ENCODE results near the gene FUT1.
A peak's percentile ranks its signal among the peaks of the same experiment; 100 is the strongest.

FUT1 gene

GRCh38 chr19:48713864-48714755, 38.3 kb downstream of the FUT1 start:
- Histone ChIP-seq H3K79me2 (ENCODE audit: low read length) (peaks cover 6% of the 10 kb centered on the region; the same call in 1 of the 2 replicates), H3K4me3 (ENCODE audit: low read length) (peak overlapping the region; percentile 90), H3K4me2 (ENCODE audit: low read length) (peak overlapping the region; percentile 94), H3K9ac (ENCODE audit: low read length) (peak overlapping the region; percentile 89), H3K27ac (ENCODE audit: low read length) (peak overlapping the region; percentile 44), H3K36me3 (replicated peaks; ENCODE audit: low read depth, low read length) (peaks cover 6% of the 10 kb centered on the region), H3K27me3 (ENCODE audit: low read depth, low read length) (no peaks in the 10 kb centered on the region), H3K4me1 (ENCODE audit: low read length) (peaks cover 15% of the 10 kb centered on the region), H4K20me1 (ENCODE audit: insufficient read depth, low read length) (no peaks in the 10 kb centered on the region), H3K9me3 (ENCODE audit: insufficient read depth, low read length) (peaks cover 5% of the 10 kb centered on the region; the same call in 1 of the 2 replicates), H2AFZ (ENCODE audit: low read depth, low read length) (peak overlapping the region; percentile 87)
- TF ChIP-seq EZH2phosphoT487 (IDR thresholded peaks at IDR 0.05; ENCODE audit: low read depth) (no peak), CTCF (IDR thresholded peaks at IDR 0.05; ENCODE audit: low read depth, low read length) (no peak)

GRCh38 chr19:48713041-48713863, 39.2 kb downstream of the FUT1 start:
- peak overlapping the region; percentile 71 for H3K9ac ChIP-seq (ENCODE audit: low read length)
- H3K36me3 ChIP-seq (replicated peaks; ENCODE audit: low read depth, low read length), result peaks cover 6% of the 10 kb centered on the region
- peaks cover 5% of the 10 kb centered on the region; the same call in 1 of the 2 replicates for H3K9me3 ChIP-seq (ENCODE audit: insufficient read depth, low read length)
- no peaks in the 10 kb centered on the region for H3K27me3 ChIP-seq (ENCODE audit: low read depth, low read length)
- peak overlapping the region; percentile 90 for H3K4me2 ChIP-seq (ENCODE audit: low read length)
- peak overlapping the region; percentile 87 for H2AFZ ChIP-seq (ENCODE audit: low read depth, low read length)
- peaks cover 6% of the 10 kb centered on the region; the same call in 1 of the 2 replicates for H3K79me2 ChIP-seq (ENCODE audit: low read length)
- peaks cover 15% of the 10 kb centered on the region for H3K4me1 ChIP-seq (ENCODE audit: low read length)
- no peaks in the 10 kb centered on the region for H4K20me1 ChIP-seq (ENCODE audit: insufficient read depth, low read length)
- H3K4me3 ChIP-seq (ENCODE audit: low read length), result peak overlapping the region; percentile 90
- H3K27ac ChIP-seq (ENCODE audit: low read length), result no peak overlapping the region
- TF ChIP-seq CTCF (IDR thresholded peaks at IDR 0.05; ENCODE audit: low read depth, low read length), result no peak
- TF ChIP-seq EZH2phosphoT487 (IDR thresholded peaks at IDR 0.05; ENCODE audit: low read depth), result no peak

GRCh38 chr19:48711106-48711662, 41.3 kb downstream of the FUT1 start:
- H3K9me3 ChIP-seq (ENCODE audit: insufficient read depth, low read length), result peaks cover 5% of the 10 kb centered on the region; the same call in 1 of the 2 replicates
- H3K27me3 ChIP-seq (ENCODE audit: low read depth, low read length), result no peaks in the 10 kb centered on the region
- TF ChIP-seq CTCF (IDR thresholded peaks at IDR 0.05; ENCODE audit: low read depth, low read length) (no peak), EZH2phosphoT487 (IDR thresholded peaks at IDR 0.05; ENCODE audit: low read depth) (no peak)
- no peak overlapping the region for H3K27ac ChIP-seq (ENCODE audit: low read length)
- no peak overlapping the region for H3K9ac ChIP-seq (ENCODE audit: low read length)
- no peaks in the 10 kb centered on the region for H4K20me1 ChIP-seq (ENCODE audit: insufficient read depth, low read length)
- H3K4me3 ChIP-seq (ENCODE audit: low read length), result no peak overlapping the region
- no peak overlapping the region for H3K4me2 ChIP-seq (ENCODE audit: low read length)
- peaks cover 6% of the 10 kb centered on the region; the same call in 1 of the 2 replicates for H3K79me2 ChIP-seq (ENCODE audit: low read length)
- H3K36me3 ChIP-seq (replicated peaks; ENCODE audit: low read depth, low read length), result peaks cover 6% of the 10 kb centered on the region
- peaks cover 15% of the 10 kb centered on the region for H3K4me1 ChIP-seq (ENCODE audit: low read length)
- no peak overlapping the region for H2AFZ ChIP-seq (ENCODE audit: low read depth, low read length)

Measured in OCI-LY3 (cell line).